ENCODE data around the gene RANBP9. TPM values are rescaled to one million over a fixed set of nuclear protein-coding genes. Genes with fewer than 3 reads are reported as not detected.

The RANBP9 gene
- total and polyA plus RNA-seq, 2 experiments from 2014 or later: 24.2 to 36.1 TPM

- Histone ChIP-seq H3K79me2 (peaks cover 98% of the 10 kb centered on the region), H3K9me2 (replicated peaks; ENCODE audit: insufficient read depth) (no peaks in the 10 kb centered on the region), H3K4me2 (no peak overlapping the region), H3K4me3 (no peak overlapping the region), H4K20me1 (ENCODE audit: insufficient read depth, poor library complexity, severe bottlenecking) (peaks cover 52% of the 10 kb centered on the region), H2AFZ (no peak overlapping the region), H3K27ac (no peak overlapping the region), H3K9me3 (ENCODE audit: low read depth) (no peaks in the 10 kb centered on the region), H3K36me3 (replicated peaks; ENCODE audit: insufficient read depth, low read depth) (no peaks in the 10 kb centered on the region), H3K4me1 (ENCODE audit: insufficient read depth) (no peaks in the 10 kb centered on the region), H3K27me3 (no peaks in the 10 kb centered on the region)
- WGBS (ENCODE audit: low lambda C conversion rate, missing lambda C conversion rate): 69% methylated on average over 5 of the region's 5 CpGs
- DNase-seq (ENCODE audit: low spot score): no peak
- TF ChIP-seq EZH2phosphoT487 (IDR thresholded peaks at IDR 0.05; ENCODE audit: low read depth, severe bottlenecking, unreplicated experiment) (no peak), EZH2 (IDR thresholded peaks at IDR 0.05; ENCODE audit: borderline replicate concordance) (no peak), CTCF (IDR thresholded peaks at IDR 0.05; ENCODE audit: poor library complexity) (no peak)
These were observed 12.9 kb downstream of the RANBP9 start for GRCh38 chr6:13698715-13699114.

DNA sequence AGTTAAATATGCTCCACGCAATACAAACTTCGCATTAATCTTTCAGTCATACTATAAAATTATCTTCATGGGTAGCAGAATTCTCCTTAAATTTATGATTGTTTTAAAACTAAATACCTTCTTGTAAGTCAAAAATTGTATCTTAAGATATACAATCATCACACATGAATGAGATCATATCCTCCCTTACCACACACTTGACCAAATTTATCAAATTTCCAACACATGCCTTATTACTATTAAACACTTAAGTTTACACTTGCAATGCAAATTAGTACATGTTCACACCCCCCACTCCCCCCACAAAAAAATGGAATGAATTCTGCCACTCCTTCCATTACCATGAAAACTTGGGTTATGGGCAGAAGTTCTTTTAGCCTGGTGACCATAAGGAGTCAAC, 13.8 kb downstream of the RANBP9 start:
- H3K9me3 ChIP-seq (ENCODE audit: low read depth): no peaks in the 10 kb centered on the region
- H3K27ac ChIP-seq: no peak overlapping the region
- no peak for TF ChIP-seq EZH2 (IDR thresholded peaks at IDR 0.05; ENCODE audit: borderline replicate concordance)
- TF ChIP-seq EZH2phosphoT487 (IDR thresholded peaks at IDR 0.05; ENCODE audit: low read depth, severe bottlenecking, unreplicated experiment): no peak
- TF ChIP-seq CTCF (IDR thresholded peaks at IDR 0.05; ENCODE audit: poor library complexity): no peak
- WGBS (ENCODE audit: low lambda C conversion rate, missing lambda C conversion rate): 100% methylated on average over 2 of the region's 2 CpGs
- peaks cover 51% of the 10 kb centered on the region for H4K20me1 ChIP-seq (ENCODE audit: insufficient read depth, poor library complexity, severe bottlenecking)
- no peak for DNase-seq (ENCODE audit: low spot score)
- H3K4me3 ChIP-seq: no peak overlapping the region
- no peak overlapping the region for H3K4me2 ChIP-seq
- H3K9me2 ChIP-seq (replicated peaks; ENCODE audit: insufficient read depth): no peaks in the 10 kb centered on the region
- H2AFZ ChIP-seq: no peak overlapping the region
- H3K79me2 ChIP-seq: peaks cover 98% of the 10 kb centered on the region
- H3K4me1 ChIP-seq (ENCODE audit: insufficient read depth): no peaks in the 10 kb centered on the region
- H3K27me3 ChIP-seq: no peaks in the 10 kb centered on the region
- no peaks in the 10 kb centered on the region for H3K36me3 ChIP-seq (replicated peaks; ENCODE audit: insufficient read depth, low read depth)

GRCh38 chr6:13696226-13696625, 15.4 kb downstream of the RANBP9 start:
- H4K20me1 ChIP-seq (ENCODE audit: insufficient read depth, poor library complexity, severe bottlenecking): peaks cover 45% of the 10 kb centered on the region
- H3K27me3 ChIP-seq: no peaks in the 10 kb centered on the region
- no peaks in the 10 kb centered on the region for H3K9me2 ChIP-seq (replicated peaks; ENCODE audit: insufficient read depth)
- H3K36me3 ChIP-seq (replicated peaks; ENCODE audit: insufficient read depth, low read depth): no peaks in the 10 kb centered on the region
- 88% methylated on average over 1 of the region's 1 CpG for WGBS (ENCODE audit: low lambda C conversion rate, missing lambda C conversion rate)
- no peak overlapping the region for H3K4me2 ChIP-seq
- H2AFZ ChIP-seq: no peak overlapping the region
- no peaks in the 10 kb centered on the region for H3K9me3 ChIP-seq (ENCODE audit: low read depth)
- no peak overlapping the region for H3K4me3 ChIP-seq
- H3K4me1 ChIP-seq (ENCODE audit: insufficient read depth): no peaks in the 10 kb centered on the region
- no peak for DNase-seq (ENCODE audit: low spot score)
- no peak overlapping the region for H3K27ac ChIP-seq
- no peak for TF ChIP-seq EZH2 (IDR thresholded peaks at IDR 0.05; ENCODE audit: borderline replicate concordance)
- TF ChIP-seq CTCF (IDR thresholded peaks at IDR 0.05; ENCODE audit: poor library complexity): no peak
- no peak for TF ChIP-seq EZH2phosphoT487 (IDR thresholded peaks at IDR 0.05; ENCODE audit: low read depth, severe bottlenecking, unreplicated experiment)
- H3K79me2 ChIP-seq: peaks cover 97% of the 10 kb centered on the region

DNA sequence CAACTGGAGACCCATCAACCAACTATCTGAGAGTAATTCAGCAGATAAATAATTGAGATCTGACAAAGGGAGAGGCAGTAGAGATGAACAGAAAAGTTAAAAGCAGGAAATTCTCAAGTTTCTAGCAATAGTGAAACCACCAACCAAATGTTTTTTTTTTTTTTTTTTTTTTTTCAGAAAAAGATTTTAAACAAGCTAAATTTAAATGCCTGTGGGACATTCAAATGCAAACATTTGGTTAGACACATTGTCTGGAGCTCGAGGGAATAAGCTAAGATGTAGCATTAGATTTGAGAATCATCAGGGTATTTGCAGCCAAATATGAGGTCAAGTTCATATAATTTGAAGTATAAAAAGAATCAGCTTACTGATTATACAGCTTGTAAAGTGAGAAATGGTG, 16.4 kb downstream of the RANBP9 start:
- H4K20me1 ChIP-seq (ENCODE audit: insufficient read depth, poor library complexity, severe bottlenecking): peaks cover 36% of the 10 kb centered on the region
- no peaks in the 10 kb centered on the region for H3K36me3 ChIP-seq (replicated peaks; ENCODE audit: insufficient read depth, low read depth)
- no peak overlapping the region for H2AFZ ChIP-seq
- H3K27ac ChIP-seq: no peak overlapping the region
- WGBS (ENCODE audit: low lambda C conversion rate, missing lambda C conversion rate): 61% methylated on average over 1 of the region's 1 CpG
- H3K4me2 ChIP-seq: no peak overlapping the region
- no peaks in the 10 kb centered on the region for H3K27me3 ChIP-seq
- TF ChIP-seq CTCF (IDR thresholded peaks at IDR 0.05; ENCODE audit: poor library complexity): no peak
- no peak for TF ChIP-seq EZH2 (IDR thresholded peaks at IDR 0.05; ENCODE audit: borderline replicate concordance)
- TF ChIP-seq EZH2phosphoT487 (IDR thresholded peaks at IDR 0.05; ENCODE audit: low read depth, severe bottlenecking, unreplicated experiment): no peak
- H3K9me3 ChIP-seq (ENCODE audit: low read depth): no peaks in the 10 kb centered on the region
- H3K4me3 ChIP-seq: no peak overlapping the region
- DNase-seq (ENCODE audit: low spot score): no peak
- peaks cover 97% of the 10 kb centered on the region for H3K79me2 ChIP-seq
- H3K9me2 ChIP-seq (replicated peaks; ENCODE audit: insufficient read depth): no peaks in the 10 kb centered on the region
- H3K4me1 ChIP-seq (ENCODE audit: insufficient read depth): no peaks in the 10 kb centered on the region

All from hepatocyte (in vitro differentiated cells).